Posterior vena cava (tissue), 2 donors: ENCODE results near the gene DNAL4. TPM values are rescaled to one million over a fixed set of nuclear protein-coding genes. Genes with fewer than 3 reads are reported as not detected.
A peak's percentile ranks its signal among the peaks of the same experiment; 100 is the strongest.

Experiments
- DNase-seq: peaks from one replicate; pipeline ENCODE4 v3.0.0-alpha.2; 2020; ENCODE audit warnings: low spot score
- intact Hi-C, 2 donors: fragments of 100-400 bp; cut with DNase I; formaldehyde crosslinking; loops; one replicate each; pipeline versions ENCODE4 v1.14.1 to v1.14.2; 2022 to 2023
- total RNA-seq, 2 donors: library from RNA; stranded (reverse); fragmentation: NEBNext Ultra II Directional; extraction: Animal tissue kit (Norgen Biotek cat#: 25700); gene quantifications; one replicate each; pipeline ENCODE4 v1.2.1, GENCODE V29; 2021
- donor health status: DM: yes; HTN: yes; CAD: no.
- donor health status: DM: yes; HTN: yes; CAD: no.

Gene DNAL4
- total RNA-seq, 2 donors from 2014 or later = 5.9 to 8.3 TPM

DNA sequence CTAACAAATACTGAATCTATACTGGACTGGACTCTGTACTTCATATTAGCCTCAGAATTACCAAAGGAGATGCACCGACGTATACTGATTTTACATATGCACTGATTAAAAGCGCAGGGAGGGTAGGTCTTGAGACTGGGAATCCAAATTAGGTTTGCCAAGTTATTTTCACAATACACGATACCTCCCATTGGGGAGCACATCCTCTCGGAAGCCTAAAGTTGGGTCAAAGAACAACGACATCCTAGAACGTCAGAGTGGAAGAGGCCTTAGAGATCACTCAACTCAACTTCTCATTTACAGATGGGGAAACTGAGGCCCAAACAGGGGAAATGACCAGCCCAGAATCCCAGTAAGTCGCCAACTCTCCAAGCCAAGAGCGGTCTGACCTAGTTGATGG is 626 bp downstream of the DNAL4 start:
- intact Hi-C loops = no loop called here

DNA sequence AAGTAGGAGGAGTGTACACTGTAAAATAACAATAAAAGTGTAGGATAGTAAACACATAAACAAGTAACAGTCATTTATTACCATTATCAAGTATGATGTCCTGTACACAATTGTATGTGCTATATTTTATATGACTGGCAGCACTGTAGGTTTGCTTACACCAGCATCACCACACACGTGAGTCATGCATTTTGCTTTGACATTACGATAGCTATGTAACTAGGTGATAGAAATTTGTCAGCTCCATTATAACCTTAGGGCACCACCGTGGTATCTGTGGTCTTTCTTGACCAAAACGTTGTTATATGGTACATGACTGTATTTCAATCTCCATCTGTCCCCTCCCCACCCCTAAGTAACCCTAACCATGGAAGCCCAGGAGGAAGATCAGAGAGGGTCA is 1.1 kb downstream of the DNAL4 start:
- no peak for DNase-seq
- intact Hi-C loops = no loop called here

More for the DNA sequence above, 626 bp downstream of the DNAL4 start:
- no peak for DNase-seq

DNA sequence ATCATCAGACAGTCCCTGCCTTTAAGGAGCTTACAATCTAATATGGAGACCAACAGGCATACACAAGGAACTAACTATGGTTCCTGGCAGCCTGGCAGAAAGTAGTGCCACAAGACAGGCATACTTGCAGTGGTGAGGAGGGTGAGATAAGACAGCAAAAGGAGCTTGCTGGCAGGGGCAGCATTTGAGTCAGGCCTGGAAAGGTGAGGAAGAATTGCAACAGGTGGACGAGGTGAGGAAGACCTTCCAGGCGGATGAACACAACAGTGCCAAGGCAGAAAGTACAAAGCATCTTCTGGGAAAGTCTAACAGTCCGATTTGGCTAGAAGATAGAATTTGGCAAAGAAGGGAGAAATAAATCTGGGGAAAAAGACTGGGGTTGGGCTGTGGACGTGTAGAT is 4.3 kb downstream of the DNAL4 start:
- no peak for DNase-seq
- intact Hi-C loops = no loop called here

DNA sequence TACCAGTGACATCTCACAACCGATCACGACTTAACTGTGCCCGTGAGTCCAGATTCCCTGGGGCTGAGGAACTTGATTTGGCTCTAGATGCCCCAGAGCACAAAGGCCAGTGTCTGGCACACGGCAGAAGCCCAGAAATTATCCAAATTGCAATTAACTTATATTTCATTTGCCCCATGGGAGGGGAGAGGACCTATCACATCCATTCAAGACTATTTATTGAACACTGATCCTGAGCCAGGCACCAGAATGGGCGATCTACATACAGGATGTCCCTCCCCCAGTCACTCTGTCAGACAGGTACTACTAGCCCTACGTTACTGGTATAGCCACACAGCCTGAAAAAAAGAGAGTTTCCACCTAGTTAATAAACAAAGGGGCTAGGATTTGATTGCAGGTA is 5.1 kb downstream of the DNAL4 start:
- DNase-seq = no peak
- intact Hi-C loops = no loop called here

DNA sequence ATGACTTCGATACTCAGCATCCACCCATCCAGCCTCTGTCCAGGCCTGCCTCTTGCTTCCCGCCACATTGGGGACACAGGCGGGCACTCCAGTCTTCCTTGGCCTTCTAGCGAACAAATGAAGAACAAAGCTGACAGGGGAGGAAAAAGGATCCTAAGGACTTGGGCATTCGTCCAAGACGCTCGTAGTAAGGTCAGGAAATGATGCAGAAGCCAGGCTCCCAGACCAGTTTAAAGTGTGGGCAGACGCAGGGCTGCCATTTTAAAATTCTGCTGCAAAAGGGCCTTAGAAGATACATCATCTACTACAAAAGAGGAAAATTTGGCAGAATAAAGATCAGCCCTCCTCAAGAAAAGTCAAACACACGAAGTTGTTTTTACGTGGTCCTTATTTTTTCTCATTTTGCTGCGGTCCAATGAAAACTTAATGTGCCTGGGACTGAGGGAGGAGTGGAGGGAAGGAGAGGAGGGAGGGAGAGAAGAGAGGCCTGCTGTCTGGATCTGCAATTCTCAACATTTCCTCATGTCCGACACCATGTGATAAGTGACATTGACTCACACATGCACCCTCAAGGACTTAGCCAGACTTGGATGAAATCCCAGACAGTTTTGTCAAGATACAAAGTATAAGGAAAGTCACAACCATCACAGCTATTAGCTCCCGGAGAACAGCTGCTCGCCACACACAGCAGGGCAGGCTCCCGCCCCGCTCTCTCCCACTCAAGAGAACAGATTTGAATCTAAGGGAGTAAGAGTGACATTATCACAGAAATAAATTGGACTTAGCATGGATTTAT is 5.7 kb downstream of the DNAL4 start:
- intact Hi-C loops = no loop called here
- no peak for DNase-seq

DNA sequence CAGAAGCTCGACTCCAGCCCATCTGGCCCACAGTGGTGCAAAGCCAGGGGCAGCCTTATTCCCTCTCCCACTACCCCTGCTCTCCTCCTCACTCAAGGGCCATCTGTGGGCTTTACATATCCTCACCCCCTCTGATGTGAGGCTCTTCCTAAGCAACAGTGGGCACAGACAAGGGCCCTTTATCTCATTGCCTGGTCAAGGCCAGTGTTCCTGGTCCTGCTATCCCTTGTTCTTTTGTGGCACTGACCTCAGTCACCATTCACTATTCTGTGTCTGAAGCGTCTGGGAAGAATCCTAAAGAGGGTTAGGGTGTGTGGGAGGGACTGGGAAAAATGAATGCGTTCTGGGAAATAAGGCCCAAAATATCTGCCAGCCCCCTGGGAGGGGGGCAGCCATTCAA is 7.3 kb downstream of the DNAL4 start:
- DNase-seq = peak; percentile 26
- intact Hi-C loops = no loop called here

DNA sequence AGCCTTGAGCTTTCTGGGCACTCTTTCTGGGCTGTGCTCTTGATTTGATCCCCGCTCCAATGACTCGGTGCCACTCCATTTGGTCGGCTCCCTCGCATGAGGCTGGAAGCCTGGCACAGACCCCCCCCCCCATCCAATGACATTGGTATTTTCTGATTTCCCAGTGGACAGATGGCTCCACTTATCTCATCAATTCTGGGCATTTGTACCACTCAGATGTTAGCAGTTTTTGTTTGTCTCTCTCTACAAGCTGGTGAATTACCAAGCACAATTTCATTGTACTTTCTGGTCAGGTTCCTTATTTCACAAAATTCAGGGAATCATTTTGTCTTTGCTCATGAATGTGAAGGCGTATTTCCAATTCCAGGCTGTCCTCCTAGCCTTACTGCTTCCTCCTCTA is 9.1 kb downstream of the DNAL4 start:
- DNase-seq = peak; percentile 13
- intact Hi-C loops = no loop called here

DNA sequence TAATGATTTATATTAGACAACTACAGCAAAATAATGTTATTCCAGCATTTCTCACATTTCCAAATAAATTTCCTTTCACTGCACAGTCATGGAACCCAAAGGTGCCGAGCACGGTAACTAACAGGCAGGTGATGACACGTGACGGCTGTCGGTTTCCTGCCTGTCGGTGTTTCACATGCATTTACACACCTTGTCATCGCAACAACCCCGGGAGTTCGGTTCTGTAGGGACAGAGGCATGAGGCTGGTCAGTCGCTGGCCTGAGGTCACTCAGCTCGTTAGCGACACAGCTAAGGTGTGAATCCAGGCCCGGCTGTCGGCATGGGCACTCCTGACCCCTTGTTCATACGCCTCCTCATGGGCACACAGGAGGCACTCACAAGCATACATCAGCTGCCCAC is 9.9 kb downstream of the DNAL4 start:
- intact Hi-C loops = no loop called here

DNA sequence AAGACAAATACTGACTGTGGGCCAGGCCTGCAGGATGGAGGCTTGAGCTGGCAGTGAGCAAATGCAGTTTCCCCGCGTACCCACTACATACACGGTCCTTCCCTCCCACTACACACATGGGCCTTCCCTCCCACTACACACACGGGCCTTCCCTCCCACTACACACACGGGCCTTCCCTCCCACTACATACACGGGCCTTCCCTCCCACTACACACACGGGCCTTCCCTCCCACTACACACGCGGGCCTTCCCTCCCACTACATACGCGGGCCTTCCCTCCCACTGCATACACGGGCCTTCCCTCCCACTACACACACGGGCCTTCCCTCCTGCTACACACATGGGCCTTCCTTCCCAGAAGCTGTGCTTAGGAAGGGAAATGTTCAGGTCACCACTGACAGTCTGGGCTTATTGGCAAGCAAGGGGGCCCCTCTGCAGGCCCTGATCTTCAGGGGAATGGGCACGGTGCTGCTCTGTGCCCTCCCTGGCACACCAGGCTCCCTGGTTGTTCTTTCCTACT is 10.8 kb downstream of the DNAL4 start:
- peak; percentile 54 for DNase-seq
- intact Hi-C loops = no loop called here

More for the DNA sequence above, 9.9 kb downstream of the DNAL4 start:
- DNase-seq = peak; percentile 65

DNA sequence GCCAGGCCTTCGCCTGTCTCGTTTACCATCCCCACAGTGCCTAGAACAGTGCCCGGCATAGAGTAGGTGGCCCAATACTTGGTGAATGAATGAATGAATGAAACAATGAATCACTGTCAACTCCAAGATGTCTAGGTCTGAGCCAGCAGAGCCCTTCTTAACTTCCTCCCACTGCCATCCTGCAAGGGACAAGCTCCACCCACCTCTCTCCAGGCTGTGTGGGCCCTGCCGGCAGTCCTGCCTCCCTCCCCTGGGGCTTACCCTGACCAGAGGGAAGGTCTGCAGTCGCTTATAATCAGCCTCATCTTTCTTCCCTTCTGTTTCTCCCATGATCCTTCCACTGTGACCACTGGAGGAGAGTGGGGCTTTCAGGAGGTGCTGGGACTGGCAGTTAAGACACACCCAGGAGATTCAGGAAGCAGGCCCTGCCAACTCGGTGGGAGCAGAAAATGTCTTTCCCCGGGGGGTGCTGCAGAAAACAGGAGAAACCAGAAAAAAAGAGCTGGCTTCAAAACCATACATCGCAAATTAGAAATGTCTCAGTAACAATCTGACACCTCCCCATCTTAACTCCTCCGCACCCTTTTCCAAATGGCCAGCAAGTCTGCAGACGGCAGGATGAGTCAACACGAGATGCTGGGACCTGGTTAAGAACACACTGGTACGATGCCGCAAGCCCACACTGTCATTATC is 11.4 kb downstream of the DNAL4 start:
- intact Hi-C loops = no loop called here
- DNase-seq = no peak

DNA sequence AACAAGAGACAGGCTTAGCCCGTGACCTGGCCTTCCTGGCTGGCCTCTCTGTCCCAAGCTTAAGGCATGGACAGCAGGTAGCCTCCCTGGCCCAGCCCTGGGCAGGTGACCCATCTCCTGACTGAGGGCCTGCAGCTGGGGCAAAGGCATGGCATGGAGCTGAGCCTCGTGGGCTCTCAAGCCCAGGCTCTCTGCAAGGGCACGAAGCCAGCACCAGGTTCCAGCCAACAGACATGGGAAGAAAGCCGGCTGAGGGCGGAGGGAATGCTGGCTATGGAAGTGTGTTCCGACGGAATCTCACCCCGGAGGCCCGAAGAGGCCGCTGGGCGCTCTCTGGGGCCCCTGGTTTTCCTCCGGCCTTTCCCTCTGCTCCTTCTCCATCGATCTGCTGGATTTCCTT is 12.9 kb downstream of the DNAL4 start:
- intact Hi-C loops = no loop called here
- no peak for DNase-seq

DNA sequence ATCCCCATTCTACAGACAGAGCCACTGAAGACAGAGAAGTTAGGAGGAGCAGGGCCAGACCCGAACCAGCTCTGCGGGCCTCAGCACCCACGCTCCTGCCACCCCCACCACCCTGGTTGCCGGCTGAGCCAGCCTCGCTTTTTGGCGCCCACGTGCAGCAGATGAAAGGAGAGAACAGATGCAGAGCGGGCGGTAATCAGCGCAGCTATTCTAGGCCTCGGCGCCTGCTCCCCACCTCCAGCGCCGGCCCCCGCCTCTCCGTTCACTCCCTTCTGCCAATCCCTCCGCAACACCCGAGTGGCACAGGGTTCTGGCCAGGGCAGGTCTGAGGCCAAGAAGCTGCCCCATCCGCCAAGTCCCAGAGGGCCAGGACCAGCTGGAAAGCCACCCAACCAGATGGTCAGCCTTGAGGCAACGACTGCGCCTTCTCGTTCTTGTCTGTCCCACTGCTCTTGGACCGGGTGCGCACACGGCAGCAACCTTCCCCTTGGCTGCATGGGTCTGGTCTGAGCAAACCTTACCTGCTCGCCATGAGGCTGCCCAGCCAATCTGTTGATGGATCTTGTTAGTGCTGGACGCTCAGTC is 16.8 kb downstream of the DNAL4 start:
- DNase-seq = no peak
- intact Hi-C loops = loop anchor here in 1 of 2 donors (10.0 kb wide), 2 partner anchors 68 to 218 kb away; partner anchors contain the start of gene NPTXR

DNA sequence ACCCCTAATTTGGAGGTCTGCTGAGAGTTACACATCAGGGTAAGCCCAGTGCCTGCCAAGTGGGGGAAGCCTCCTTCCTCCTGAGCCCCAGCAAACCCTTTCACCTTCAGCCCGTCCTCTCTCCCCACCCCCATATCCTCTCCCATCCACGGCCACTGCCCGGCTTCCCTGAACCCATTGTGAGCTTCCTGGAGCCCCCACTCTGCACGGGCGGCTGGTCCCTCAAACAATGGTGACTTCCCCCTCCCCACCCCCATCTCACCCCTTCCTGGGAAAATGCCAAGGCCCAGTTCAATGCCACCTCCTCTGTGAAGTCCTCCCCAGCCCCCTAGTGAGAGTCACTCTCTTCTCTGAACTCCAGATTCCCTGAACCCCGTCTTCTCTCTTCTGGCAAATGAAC is 17.9 kb downstream of the DNAL4 start:
- intact Hi-C loops = loop anchor here in 1 of 2 donors (10.0 kb wide), 2 partner anchors 69 to 219 kb away; partner anchors contain the start of gene NPTXR
- DNase-seq = no peak

DNA sequence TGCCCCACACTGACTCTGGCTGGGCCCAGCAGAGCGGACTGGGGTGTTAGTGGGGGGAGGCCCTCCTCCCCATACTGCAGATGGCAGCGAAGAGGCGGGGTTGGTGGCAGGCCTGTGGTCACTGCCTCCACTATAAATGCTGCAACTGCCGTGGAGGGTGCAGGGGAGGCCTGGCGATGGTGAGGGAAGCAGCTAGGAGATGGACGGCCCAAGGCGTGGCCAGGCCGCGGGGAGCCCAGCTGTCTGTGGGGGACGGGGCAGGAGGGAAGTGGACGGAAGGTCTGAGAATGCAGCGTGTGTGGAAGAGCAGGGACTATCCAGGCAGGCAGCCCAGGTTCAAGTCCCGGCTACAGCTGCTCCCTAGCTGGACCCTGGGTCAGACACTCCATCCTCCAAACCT is 18.3 kb downstream of the DNAL4 start:
- intact Hi-C loops = loop anchor here in 1 of 2 donors (10.0 kb wide), 2 partner anchors 69 to 219 kb away; partner anchors contain the start of gene NPTXR
- DNase-seq = no peak

DNA sequence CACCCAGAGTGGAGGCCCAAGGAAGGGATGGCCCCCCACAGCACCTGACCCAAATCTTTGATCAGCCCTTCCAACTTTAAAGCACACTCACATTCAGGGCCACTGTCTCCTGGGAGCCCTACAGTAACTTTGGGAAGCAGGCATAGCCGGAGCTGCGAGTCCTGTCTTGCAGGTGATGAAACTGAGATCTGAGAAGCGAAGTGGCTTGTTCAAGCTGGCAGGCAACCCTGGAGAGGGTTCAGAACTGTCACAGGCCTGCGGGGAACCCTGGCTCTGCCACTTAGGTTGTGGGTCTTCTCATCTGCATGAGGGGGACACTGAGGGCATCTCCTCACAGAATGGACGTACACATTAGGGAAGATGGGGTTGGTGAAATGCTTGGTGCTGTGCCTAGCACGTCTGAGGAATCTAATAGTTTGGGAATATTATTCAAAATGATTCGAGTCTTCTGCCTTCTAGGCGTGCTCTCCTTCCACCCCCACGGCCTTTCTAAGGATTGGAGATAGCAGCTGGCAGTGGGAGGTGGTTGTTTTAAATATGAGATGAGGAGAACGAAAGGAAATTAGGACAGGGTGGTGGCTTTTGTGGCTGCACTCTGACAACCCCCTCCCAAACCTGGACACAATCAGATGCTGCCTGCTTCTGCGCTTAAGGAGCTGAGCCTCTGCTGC is 19.3 kb downstream of the DNAL4 start:
- intact Hi-C loops = loop anchor here in 1 of 2 donors (10.0 kb wide), 2 partner anchors 70 to 220 kb away; partner anchors contain the start of gene NPTXR
- DNase-seq = no peak

DNA sequence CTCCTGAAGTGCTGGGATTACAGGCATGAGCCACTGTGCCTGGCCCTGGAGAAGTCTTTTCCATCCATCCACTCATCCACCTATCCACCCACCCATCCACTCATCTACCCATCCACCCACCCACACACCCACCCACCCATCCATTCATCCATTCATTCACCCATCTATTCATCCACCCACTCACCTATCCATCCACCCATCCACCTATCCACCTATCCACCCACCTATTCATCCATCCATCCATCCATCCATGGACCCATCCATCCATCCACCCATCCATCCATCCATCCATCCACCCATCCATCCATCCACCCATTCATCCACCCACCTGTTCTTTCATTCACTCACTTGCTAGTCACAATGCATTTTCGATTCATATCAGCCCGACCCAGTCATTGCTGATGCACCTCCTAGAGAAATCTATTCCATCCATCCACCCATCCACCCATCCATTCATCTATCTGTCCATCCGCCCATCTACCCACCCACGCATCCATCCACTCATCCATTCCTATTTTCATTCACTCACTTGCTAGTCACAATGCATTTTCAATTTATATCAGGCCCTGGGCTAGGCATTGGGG is 20.5 kb downstream of the DNAL4 start:
- intact Hi-C loops = loop anchor here in 1 of 2 donors (10.0 kb wide), 2 partner anchors 71 to 221 kb away; partner anchors contain the start of gene NPTXR
- no peak for DNase-seq

DNA sequence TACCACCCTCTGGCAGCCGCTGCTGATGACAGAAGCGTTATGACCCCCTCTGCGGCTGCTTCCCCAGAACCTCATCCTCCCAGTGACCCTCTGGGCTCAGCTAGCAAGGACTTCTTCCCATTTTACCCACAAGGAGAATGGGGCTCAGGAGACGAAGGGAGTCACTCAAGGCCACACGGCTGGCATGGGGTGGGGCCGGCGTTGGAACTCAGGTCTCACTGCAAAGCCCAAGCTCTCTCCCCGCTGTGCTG is 21.4 kb downstream of the DNAL4 start:
- intact Hi-C loops = loop anchor here in 1 of 2 donors (10.0 kb wide), 2 partner anchors 72 to 222 kb away; partner anchors contain the start of gene NPTXR
- no peak for DNase-seq

DNA sequence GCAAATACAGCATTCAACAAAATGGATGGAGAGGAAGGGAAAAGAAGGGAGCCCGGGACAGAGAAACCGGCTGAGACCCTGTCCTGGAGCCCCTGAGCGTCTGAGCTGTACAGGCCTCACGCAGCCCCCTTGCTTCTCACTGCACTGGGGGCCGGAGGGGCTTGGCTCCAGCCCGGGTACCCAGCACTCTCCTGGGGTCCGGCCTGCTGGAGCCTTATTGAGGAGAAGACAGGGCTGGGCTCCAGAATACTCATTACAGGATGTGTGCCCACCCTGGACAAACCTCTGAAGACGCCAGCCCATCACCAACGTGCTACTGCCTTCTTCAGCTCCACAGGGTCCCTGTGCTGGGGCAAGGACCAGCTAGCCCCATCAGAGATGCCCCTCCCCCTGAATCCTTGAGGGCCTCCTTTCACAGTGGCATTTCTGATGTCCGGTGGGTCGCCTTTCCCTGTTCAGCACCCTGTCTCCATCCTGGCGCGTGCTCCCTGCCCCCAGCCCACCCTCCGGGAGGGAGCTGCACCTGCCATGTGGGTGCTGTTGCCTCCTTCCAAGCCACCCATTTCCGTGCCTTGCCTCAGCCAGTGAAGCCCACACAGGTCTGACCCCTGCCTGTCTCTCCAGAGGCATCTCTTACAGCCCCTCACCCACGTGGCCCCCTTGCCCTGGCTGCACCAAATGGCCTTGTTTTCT is 23.5 kb downstream of the DNAL4 start:
- intact Hi-C loops = loop anchor here in 1 of 2 donors (10.0 kb wide), 2 partner anchors 74 to 224 kb away; partner anchors contain the start of gene NPTXR
- no peak for DNase-seq
